Measurements from ENCODE around the gene KCNK3. TPM values are rescaled to one million over a fixed set of nuclear protein-coding genes. Genes with fewer than 3 reads are reported as not detected.

The KCNK3 gene
- total RNA-seq, 1 donor from 2014 or later = 25.4 TPM

DNA sequence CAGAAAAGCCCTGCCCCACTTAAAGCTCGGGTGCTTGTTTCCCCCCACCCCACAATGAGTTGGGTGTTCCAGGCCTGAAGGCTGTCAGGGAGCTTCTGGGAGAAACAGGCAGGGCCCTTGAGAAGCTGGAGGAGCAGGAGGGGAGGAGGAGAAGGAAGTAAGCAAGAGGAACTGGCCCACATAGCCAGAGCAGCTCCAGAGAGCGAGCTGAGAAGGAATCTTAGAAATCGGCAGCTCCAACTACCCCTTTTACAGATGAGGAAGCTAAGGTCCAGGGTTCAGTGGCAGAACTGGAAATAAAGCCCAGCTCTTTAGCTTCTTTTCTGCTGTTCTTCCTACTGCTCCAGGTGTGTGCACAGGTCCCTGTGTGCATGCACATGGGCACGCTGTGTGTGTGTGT is 12.7 kb upstream of the KCNK3 start:
- Histone ChIP-seq H3K4me1 (no peaks in the 10 kb centered on the region), H3K27me3 (no peaks in the 10 kb centered on the region), H3K27ac (no peak overlapping the region), H3K4me3 (no peak overlapping the region), H3K9me3 (no peaks in the 10 kb centered on the region), H3K36me3 (no peaks in the 10 kb centered on the region)
- intact Hi-C loops (cut with DNase I) = no loop called here
- DNase-seq = peak; percentile 25
- TF ChIP-seq, protein P1, sequence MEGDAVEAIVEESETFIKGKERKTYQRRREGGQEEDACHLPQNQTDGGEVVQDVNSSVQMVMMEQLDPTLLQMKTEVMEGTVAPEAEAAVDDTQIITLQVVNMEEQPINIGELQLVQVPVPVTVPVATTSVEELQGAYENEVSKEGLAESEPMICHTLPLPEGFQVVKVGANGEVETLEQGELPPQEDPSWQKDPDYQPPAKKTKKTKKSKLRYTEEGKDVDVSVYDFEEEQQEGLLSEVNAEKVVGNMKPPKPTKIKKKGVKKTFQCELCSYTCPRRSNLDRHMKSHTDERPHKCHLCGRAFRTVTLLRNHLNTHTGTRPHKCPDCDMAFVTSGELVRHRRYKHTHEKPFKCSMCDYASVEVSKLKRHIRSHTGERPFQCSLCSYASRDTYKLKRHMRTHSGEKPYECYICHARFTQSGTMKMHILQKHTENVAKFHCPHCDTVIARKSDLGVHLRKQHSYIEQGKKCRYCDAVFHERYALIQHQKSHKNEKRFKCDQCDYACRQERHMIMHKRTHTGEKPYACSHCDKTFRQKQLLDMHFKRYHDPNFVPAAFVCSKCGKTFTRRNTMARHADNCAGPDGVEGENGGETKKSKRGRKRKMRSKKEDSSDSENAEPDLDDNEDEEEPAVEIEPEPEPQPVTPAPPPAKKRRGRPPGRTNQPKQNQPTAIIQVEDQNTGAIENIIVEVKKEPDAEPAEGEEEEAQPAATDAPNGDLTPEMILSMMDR (IDR thresholded peaks at IDR 0.05) = no peak
- peak; percentile 74 for ATAC-seq

DNA sequence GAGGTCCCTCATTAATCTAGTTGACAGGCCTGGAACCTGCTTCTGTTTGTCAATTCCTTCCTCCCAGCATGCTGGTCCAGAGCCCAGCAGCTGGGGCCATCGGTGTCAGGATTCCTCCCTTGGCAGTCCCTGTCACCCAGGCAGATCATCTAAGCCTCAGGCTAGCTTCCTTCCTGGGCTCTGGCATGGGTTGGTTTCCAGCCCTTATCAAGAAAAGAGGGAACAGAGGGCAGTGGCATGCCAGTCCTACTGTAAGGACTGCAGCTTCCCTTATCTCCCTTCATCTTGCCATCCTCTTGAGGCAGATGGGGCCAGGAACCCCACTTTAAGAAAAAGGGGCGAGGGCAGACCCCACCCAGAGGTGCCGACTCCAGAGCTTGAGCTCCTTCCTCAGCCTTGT is 10.9 kb upstream of the KCNK3 start:
- no peak overlapping the region for H3K27ac ChIP-seq
- DNase-seq (peak; percentile 28), ATAC-seq (no peak)
- TF ChIP-seq, protein P1 (IDR thresholded peaks at IDR 0.05) = no peak
- no peak overlapping the region for H3K4me3 ChIP-seq
- no peaks in the 10 kb centered on the region for H3K36me3 ChIP-seq
- no peaks in the 10 kb centered on the region for H3K27me3 ChIP-seq
- no peaks in the 10 kb centered on the region for H3K4me1 ChIP-seq
- H3K9me3 ChIP-seq = no peaks in the 10 kb centered on the region
- intact Hi-C loops (cut with DNase I) = no loop called here

DNA sequence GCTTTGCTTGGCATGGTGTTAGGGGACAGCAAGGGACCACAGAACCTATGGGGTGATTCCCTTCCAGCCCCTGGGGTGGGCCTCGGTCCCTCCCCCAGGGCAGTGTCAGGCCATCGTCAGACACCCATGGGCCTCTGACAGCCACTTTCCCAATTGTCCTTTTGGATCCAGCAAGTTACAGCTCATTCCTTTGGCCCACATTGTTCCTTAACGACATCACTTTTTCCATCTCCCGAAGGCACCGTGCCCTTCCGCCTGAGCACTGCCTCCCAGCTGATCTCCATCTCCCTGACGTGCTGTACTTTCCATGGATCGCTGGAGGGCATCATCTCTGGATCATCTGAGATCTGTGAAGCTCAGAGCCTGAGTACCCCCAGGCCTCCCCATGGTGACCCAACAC is 10.4 kb upstream of the KCNK3 start:
- H3K36me3 ChIP-seq = no peaks in the 10 kb centered on the region
- no peaks in the 10 kb centered on the region for H3K9me3 ChIP-seq
- no peak overlapping the region for H3K4me3 ChIP-seq
- no peaks in the 10 kb centered on the region for H3K4me1 ChIP-seq
- ATAC-seq (no peak), DNase-seq (peak; percentile 18)
- intact Hi-C loops (cut with DNase I) = no loop called here
- no peaks in the 10 kb centered on the region for H3K27me3 ChIP-seq
- TF ChIP-seq, protein P1 (IDR thresholded peaks at IDR 0.05) = no peak
- H3K27ac ChIP-seq = no peak overlapping the region

DNA sequence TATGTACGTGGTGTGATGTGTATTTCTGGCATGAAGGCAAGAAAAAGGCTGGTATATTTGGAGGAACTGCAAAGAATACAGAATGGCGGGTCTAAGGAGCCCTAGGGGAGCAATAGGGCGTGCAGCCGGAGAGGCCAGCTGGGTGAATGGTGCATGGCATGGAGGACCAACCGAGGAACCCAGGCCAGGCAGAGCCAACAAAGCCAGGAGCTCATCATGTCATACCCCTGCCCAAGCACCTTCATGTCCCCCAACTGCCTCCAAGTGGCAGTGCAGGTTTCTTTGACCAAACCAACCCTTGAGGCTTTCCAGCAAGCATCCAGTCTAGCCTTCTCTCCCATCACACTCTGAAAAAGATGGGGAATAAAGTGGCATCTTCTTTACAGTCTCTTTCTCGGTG is 8.9 kb upstream of the KCNK3 start:
- intact Hi-C loops (cut with DNase I) = no loop called here
- DNase-seq (peak; percentile 40), ATAC-seq (no peak)

DNA sequence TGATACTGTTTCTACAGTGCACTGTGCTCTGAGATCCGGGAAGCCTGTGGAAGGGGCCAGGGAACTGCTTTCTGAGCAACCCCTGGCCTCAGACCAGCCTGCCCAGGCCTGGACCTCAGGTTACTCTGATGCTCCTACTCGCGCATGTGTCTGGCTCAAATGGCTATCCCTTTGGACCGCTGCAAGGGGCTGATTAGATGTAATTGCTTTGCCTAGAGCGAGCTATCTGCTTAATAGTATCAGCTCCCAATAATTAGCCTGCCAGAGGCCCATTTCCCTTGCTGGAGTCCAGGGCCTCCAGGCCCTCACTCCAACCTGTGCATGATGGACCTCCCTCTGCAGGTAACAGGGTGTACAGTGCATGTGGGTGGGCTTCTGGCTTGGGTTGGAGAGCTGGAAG is 7.2 kb upstream of the KCNK3 start:
- ATAC-seq (no peak), DNase-seq (no peak)
- H3K9me3 ChIP-seq = no peaks in the 10 kb centered on the region
- no peaks in the 10 kb centered on the region for H3K27me3 ChIP-seq
- intact Hi-C loops (cut with DNase I) = no loop called here
- TF ChIP-seq, protein P1 (IDR thresholded peaks at IDR 0.05) = no peak
- H3K36me3 ChIP-seq = no peaks in the 10 kb centered on the region
- H3K27ac ChIP-seq = no peak overlapping the region
- H3K4me3 ChIP-seq = no peak overlapping the region
- H3K4me1 ChIP-seq = no peaks in the 10 kb centered on the region

More for the DNA sequence above, 8.9 kb upstream of the KCNK3 start:
- Histone ChIP-seq H3K36me3 (no peaks in the 10 kb centered on the region), H3K27ac (no peak overlapping the region), H3K4me3 (no peak overlapping the region), H3K4me1 (no peaks in the 10 kb centered on the region), H3K27me3 (no peaks in the 10 kb centered on the region), H3K9me3 (no peaks in the 10 kb centered on the region)
- TF ChIP-seq, protein P1 (IDR thresholded peaks at IDR 0.05) = no peak
